GM23248 (cell line): ENCODE results near the gene PPP1R3C. TPM values are rescaled to one million over a fixed set of nuclear protein-coding genes. Genes with fewer than 3 reads are reported as not detected.

Experiments
- DNase-seq: peaks from one replicate; pipeline ENCODE4 v3.0.0-alpha.2; 2015
- H2AFZ ChIP-seq: fragments of 200-600 bp; sonication (generic); 2 replicates; pipeline ENCODE4 v1.6.1; 2016; ENCODE audit warnings: antibody characterized with exemption
- H3F3A ChIP-seq: fragments of 200-600 bp; sonication (generic); 2 replicates; pipeline ENCODE4 v1.6.1; 2016; ENCODE audit warnings: mild to moderate bottlenecking, antibody characterized with exemption, mixed run types; ENCODE audit not compliant: insufficient read depth
- H3K27ac ChIP-seq: fragments of 200-600 bp; sonication (generic); 2 replicates; pipeline ENCODE4 v1.5.1; 2016; ENCODE audit warnings: mild to moderate bottlenecking
- H3K27me3 ChIP-seq: fragments of 200-600 bp; sonication (generic); replicated peaks from 2 replicates; pipeline ENCODE4 v1.6.1; 2016; ENCODE audit warnings: mild to moderate bottlenecking; ENCODE audit not compliant: insufficient read depth
- H3K36me3 ChIP-seq: fragments of 200-600 bp; sonication (generic); 2 replicates; pipeline ENCODE4 v1.6.1; 2016; ENCODE audit warnings: low read depth, mild to moderate bottlenecking
- H3K4me1 ChIP-seq: fragments of 200-600 bp; sonication (generic); 2 replicates; pipeline ENCODE4 v1.6.1; 2016; ENCODE audit warnings: mild to moderate bottlenecking; ENCODE audit not compliant: insufficient read depth
- H3K4me2 ChIP-seq: fragments of 200-600 bp; sonication (generic); one replicate; pipeline ENCODE4 v1.6.1; 2016; ENCODE audit warnings: mild to moderate bottlenecking; ENCODE audit not compliant: unreplicated experiment
- H3K4me3 ChIP-seq: fragments of 200-600 bp; sonication (generic); 2 replicates; pipeline ENCODE4 v1.5.1; 2016; ENCODE audit warnings: mild to moderate bottlenecking
- H3K79me2 ChIP-seq: fragments of 200-600 bp; sonication (generic); 2 replicates; pipeline ENCODE4 v1.6.1; 2016; ENCODE audit warnings: mild to moderate bottlenecking; ENCODE audit not compliant: insufficient read depth
- H3K9ac ChIP-seq: fragments of 200-600 bp; sonication (generic); 2 replicates; pipeline ENCODE4 v1.6.1; 2016; ENCODE audit warnings: mild to moderate bottlenecking
- H3K9me2 ChIP-seq: fragments of 200-600 bp; sonication (generic); 2 replicates; pipeline ENCODE4 v1.6.1; 2016; ENCODE audit warnings: mixed run types, mild to moderate bottlenecking, moderate library complexity; ENCODE audit not compliant: insufficient read depth
- H3K9me3 ChIP-seq: fragments of 200-600 bp; sonication (generic); one replicate; pipeline ENCODE4 v1.6.1; 2017; ENCODE audit warnings: low read depth
- H4K20me1 ChIP-seq: fragments of 200-600 bp; sonication (generic); 2 replicates; pipeline ENCODE4 v1.6.0; 2016; ENCODE audit not compliant: insufficient read depth
- EZH2 ChIP-seq: fragments of 200-600 bp; sonication (generic); IDR thresholded peaks from 2 replicates; pipeline ENCODE4 v1.6.1; 2018; ENCODE audit warnings: antibody characterized with exemption, mild to moderate bottlenecking; ENCODE audit not compliant: insufficient read depth, poor library complexity, severe bottlenecking
- EZH2phosphoT487 ChIP-seq: fragments of 200-600 bp; sonication (generic); IDR thresholded peaks from 2 replicates; pipeline ENCODE4 v1.6.1; 2018; ENCODE audit warnings: antibody characterized with exemption, moderate library complexity, mild to moderate bottlenecking, low read depth; ENCODE audit not compliant: insufficient read depth
- WGBS, 2 experiments: methylation state at CpG; one replicate each; pipeline ENCODE4 v1.1.6; 2015 to 2017; ENCODE audit warnings: low lambda C conversion rate in 2 of 2, low coverage in 1 of 2; ENCODE audit errors: missing lambda C conversion rate in 2 of 2; 5-methylcytosine and 5-hydroxymethylcytosine counted together
- in situ Hi-C: fragments of 300-500 bp; cut with MboI; formaldehyde crosslinking; loops from 2 replicates; pipeline ENCODE4 v1.15.0; 2020
- polyA plus RNA-seq: library from polyadenylated mRNA; unstranded; fragments of >200 nt; fragmentation: Nextera tagmentation; extraction: Ambion mirVana; gene quantifications from 2 replicates; pipeline ENCODE4 v1.2.1, GENCODE V29; 2016
- total RNA-seq: library from RNA; depleted of rRNA; stranded (reverse); fragments of >200 nt; shearing (Covaris generic); gene quantifications from 2 replicates; pipeline ENCODE4 v1.2.3, GENCODE V29; 2014

Gene PPP1R3C
- total and polyA plus RNA-seq, 2 experiments from 2014 or later, result 99.9 to 193 TPM

GRCh38 chr10:91621483-91622113 is 11.3 kb downstream of the PPP1R3C start:
- DNase-seq, result no peak
- in situ Hi-C loops, result no loop called here

GRCh38 chr10:91617072-91617609 is 15.7 kb downstream of the PPP1R3C start:
- Histone ChIP-seq H3K79me2 (no peaks in the 10 kb centered on the region), H3K4me2 (peak overlapping the region; percentile 26), H3K4me1 (peaks cover 42% of the 10 kb centered on the region), H3K9me2 (no peaks in the 10 kb centered on the region), H3F3A (peaks cover 37% of the 10 kb centered on the region), H3K9me3 (no peaks in the 10 kb centered on the region), H3K36me3 (0 out of 2 replicates have a peak, but pooled peaks cover 7% of the 10 kb centered on the region), H3K27me3 (no peaks in the 10 kb centered on the region), H3K4me3 (no peak overlapping the region), H3K27ac (peak overlapping the region; percentile 40), H3K9ac (no peak overlapping the region), H4K20me1 (no peaks in the 10 kb centered on the region), H2AFZ (no peak overlapping the region)
- DNase-seq, result peak; percentile 68
- TF ChIP-seq EZH2phosphoT487 (peak; percentile 86), EZH2 (no peak)
- WGBS, 2 experiments, result 69 to 70% methylated on average over 7 of the region's 7 CpGs
- in situ Hi-C loops, result no loop called here

More at GRCh38 chr10:91621483-91622113, 11.3 kb downstream of the PPP1R3C start:
- H3K9me2 ChIP-seq, result no peaks in the 10 kb centered on the region
- H3K4me1 ChIP-seq, result peaks cover 16% of the 10 kb centered on the region
- peaks cover 13% of the 10 kb centered on the region for H3F3A ChIP-seq
- 75 to 100% methylated on average over 1 of the region's 1 CpG for WGBS, 2 experiments
- H3K79me2 ChIP-seq, result no peaks in the 10 kb centered on the region
- TF ChIP-seq EZH2phosphoT487, result no peak
- no peak for TF ChIP-seq EZH2
- H3K27me3 ChIP-seq, result no peaks in the 10 kb centered on the region
- H4K20me1 ChIP-seq, result no peaks in the 10 kb centered on the region
- no peak overlapping the region for H3K9ac ChIP-seq
- H3K27ac ChIP-seq, result no peak overlapping the region
- no peak overlapping the region for H3K4me2 ChIP-seq
- H2AFZ ChIP-seq, result no peak overlapping the region
- H3K9me3 ChIP-seq, result peaks cover 8% of the 10 kb centered on the region
- H3K4me3 ChIP-seq, result no peak overlapping the region
- peaks cover 26% of the 10 kb centered on the region; the same call in 1 of the 2 replicates for H3K36me3 ChIP-seq

GRCh38 chr10:91616137-91616536 is 16.7 kb downstream of the PPP1R3C start:
- Histone ChIP-seq H3K4me3 (no peak overlapping the region), H3F3A (peaks cover 44% of the 10 kb centered on the region), H3K9me3 (no peaks in the 10 kb centered on the region), H3K79me2 (no peaks in the 10 kb centered on the region), H3K9ac (no peak overlapping the region), H3K27ac (peak overlapping the region; percentile 29), H3K4me1 (peaks cover 49% of the 10 kb centered on the region), H3K4me2 (no peak overlapping the region), H3K27me3 (no peaks in the 10 kb centered on the region), H4K20me1 (no peaks in the 10 kb centered on the region), H3K36me3 (0 out of 2 replicates have a peak, but pooled peaks cover 7% of the 10 kb centered on the region), H3K9me2 (no peaks in the 10 kb centered on the region), H2AFZ (no peak overlapping the region)
- TF ChIP-seq EZH2phosphoT487 (no peak), EZH2 (no peak)
- WGBS, 2 experiments, result 14 to 20% methylated on average over 1 of the region's 1 CpG
- in situ Hi-C loops, result no loop called here
- DNase-seq, result no peak

- Histone ChIP-seq H3K9ac (peak overlapping the region; percentile 72), H3K9me2 (no peaks in the 10 kb centered on the region), H3K27ac (peak overlapping the region; percentile 96), H3K27me3 (no peaks in the 10 kb centered on the region), H3K9me3 (no peaks in the 10 kb centered on the region), H3K4me3 (peak overlapping the region; percentile 42), H2AFZ (no peak overlapping the region), H4K20me1 (no peaks in the 10 kb centered on the region), H3K79me2 (no peaks in the 10 kb centered on the region), H3K4me1 (peaks cover 69% of the 10 kb centered on the region), H3K4me2 (peak overlapping the region; percentile 79), H3F3A (peaks cover 61% of the 10 kb centered on the region), H3K36me3 (no peaks in the 10 kb centered on the region)
- in situ Hi-C loops, result no loop called here
- WGBS, 2 experiments, result 0% methylated on average over 2 of the region's 2 CpGs
- DNase-seq, result peak; percentile 94
- TF ChIP-seq EZH2phosphoT487 (no peak), EZH2 (no peak)
Measured at GRCh38 chr10:91614225-91614624, 18.6 kb downstream of the PPP1R3C start.
